Upper lobe of left lung (tissue), 4 donors: ENCODE results near the gene ID2.

Experiments
- POLR2A ChIP-seq, 4 donors: fragments of 450-650 bp; IDR thresholded peaks; one replicate each; pipeline ENCODE4 v1.5.1; 2016 to 2017; ENCODE audit warnings: antibody characterized with exemption in 4 of 4, mild to moderate bottlenecking in 2 of 4
- TF ChIP-seq, protein P1 (sequence below), 6 experiments: fragments of 450-650 bp in 4 of 6; fragments of 200-600 bp in 2 of 6; sonication (generic) in 2 of 6; IDR thresholded peaks; one replicate each; pipeline ENCODE4 v1.5.1; 2016 to 2019; ENCODE audit warnings: antibody characterized with exemption in 6 of 6

DNA sequence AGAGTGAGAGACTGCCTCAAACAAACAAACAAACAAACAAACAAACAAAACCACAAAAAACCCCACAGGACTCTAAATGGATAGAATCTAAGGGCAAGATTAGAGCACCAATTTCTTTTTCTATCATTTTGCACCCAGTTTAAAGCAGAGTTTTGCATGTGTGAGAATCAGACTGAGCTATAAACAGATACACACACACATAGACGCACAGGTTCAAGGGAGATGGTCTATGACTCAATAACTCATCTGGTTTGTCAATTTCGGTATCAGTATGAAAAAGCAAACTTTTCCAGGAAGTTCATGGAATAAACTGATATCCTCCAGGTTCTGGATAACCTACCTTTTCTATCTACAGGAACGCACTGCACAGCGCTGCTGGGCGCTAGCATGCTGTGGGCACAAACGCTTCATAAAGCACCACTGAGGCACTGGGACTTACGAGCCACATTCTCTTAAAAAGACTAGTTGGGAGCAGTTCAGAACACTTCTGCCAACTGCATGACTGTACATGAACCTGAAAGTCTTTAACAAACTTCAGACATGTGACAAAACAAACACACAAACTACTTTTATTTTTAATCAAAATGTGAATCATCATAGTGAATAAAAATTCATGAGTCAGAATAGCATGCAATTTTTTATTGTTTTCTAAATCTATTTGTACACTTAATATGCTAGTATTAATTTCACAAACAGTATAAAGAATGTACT lies 46.6 kb downstream of the ID2 start:
- TF ChIP-seq, protein P1, sequence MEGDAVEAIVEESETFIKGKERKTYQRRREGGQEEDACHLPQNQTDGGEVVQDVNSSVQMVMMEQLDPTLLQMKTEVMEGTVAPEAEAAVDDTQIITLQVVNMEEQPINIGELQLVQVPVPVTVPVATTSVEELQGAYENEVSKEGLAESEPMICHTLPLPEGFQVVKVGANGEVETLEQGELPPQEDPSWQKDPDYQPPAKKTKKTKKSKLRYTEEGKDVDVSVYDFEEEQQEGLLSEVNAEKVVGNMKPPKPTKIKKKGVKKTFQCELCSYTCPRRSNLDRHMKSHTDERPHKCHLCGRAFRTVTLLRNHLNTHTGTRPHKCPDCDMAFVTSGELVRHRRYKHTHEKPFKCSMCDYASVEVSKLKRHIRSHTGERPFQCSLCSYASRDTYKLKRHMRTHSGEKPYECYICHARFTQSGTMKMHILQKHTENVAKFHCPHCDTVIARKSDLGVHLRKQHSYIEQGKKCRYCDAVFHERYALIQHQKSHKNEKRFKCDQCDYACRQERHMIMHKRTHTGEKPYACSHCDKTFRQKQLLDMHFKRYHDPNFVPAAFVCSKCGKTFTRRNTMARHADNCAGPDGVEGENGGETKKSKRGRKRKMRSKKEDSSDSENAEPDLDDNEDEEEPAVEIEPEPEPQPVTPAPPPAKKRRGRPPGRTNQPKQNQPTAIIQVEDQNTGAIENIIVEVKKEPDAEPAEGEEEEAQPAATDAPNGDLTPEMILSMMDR (IDR thresholded peaks at IDR 0.05): no peak
- no peak for TF ChIP-seq POLR2A (IDR thresholded peaks at IDR 0.05)
